NCI-H1417 (cell line): ENCODE results near the gene EXOC6.

Source experiments
- DNase-seq, 3 experiments: peaks; one replicate each; lab custom pipeline; 2025; lab: John Stamatoyannopoulos, UW

The EXOC6 gene, protein sequence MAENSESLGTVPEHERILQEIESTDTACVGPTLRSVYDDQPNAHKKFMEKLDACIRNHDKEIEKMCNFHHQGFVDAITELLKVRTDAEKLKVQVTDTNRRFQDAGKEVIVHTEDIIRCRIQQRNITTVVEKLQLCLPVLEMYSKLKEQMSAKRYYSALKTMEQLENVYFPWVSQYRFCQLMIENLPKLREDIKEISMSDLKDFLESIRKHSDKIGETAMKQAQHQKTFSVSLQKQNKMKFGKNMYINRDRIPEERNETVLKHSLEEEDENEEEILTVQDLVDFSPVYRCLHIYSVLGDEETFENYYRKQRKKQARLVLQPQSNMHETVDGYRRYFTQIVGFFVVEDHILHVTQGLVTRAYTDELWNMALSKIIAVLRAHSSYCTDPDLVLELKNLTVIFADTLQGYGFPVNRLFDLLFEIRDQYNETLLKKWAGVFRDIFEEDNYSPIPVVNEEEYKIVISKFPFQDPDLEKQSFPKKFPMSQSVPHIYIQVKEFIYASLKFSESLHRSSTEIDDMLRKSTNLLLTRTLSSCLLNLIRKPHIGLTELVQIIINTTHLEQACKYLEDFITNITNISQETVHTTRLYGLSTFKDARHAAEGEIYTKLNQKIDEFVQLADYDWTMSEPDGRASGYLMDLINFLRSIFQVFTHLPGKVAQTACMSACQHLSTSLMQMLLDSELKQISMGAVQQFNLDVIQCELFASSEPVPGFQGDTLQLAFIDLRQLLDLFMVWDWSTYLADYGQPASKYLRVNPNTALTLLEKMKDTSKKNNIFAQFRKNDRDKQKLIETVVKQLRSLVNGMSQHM

DNA sequence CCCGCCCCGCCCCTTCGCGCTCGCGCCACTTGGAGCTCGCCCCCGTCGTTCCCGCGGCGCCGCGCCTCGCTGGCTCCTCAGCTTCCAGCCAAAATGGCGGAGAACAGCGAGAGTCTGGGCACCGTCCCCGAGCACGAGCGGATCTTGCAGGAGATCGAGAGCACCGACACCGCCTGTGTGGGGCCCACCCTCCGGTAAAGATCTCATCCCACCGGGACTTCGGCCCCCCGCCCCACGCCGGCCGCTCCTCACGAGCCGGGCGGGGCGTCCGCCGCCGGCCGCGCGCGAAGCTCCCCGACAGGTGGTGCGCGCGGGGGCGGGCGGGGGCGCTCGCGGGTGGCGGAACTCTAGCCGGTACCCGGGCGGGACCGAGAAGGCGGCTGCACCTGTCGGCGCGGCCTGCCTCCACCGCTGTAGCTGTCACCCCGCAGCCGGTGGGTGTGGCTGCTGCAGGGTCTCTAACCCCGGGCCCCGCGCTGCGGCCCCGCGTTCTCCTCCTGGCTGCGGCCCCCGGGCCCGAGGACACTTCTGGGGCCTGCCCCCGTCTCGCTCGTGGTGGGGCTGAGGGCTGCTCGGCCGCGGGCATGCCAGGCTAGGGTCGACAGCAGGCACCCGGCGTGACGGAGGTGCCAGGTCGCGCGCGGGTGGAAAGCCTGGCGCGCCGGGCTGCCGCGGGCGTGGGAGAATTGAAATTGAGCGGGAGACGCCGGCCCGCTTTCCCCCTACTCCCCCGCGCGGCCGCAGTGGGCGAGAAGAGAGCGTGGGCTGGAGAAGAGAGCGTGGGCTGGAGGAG is at the start of gene EXOC6:
EXOC6 (plus strand) TSS at position 80 of the 793 bp plus-strand sequence; CDS start at position 94, 14 bp downstream.
- DNase-seq = peak; percentile 75 to 89 (median 87)

DNA sequence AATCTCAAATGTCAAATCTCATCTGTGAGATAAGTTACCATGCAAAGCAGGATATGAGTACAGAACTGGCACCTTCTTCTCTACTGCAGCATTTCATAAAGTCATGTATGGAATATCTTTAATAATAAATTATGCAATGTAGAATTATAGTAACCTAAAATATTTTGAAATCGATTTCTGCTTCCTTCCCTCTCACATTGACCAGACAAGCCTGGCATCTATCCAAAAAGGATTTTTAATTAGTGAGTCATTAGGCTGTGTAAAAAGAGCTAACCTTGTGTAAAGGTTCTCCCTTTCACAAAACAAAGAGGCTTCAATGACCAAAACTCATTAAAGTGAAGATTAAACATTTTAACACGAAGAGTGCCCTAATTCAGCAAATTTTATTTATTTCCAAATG is 48.8 kb upstream of the EXOC6 start:
- DNase-seq = peak in 1 of 3 experiments; percentile 78

DNA sequence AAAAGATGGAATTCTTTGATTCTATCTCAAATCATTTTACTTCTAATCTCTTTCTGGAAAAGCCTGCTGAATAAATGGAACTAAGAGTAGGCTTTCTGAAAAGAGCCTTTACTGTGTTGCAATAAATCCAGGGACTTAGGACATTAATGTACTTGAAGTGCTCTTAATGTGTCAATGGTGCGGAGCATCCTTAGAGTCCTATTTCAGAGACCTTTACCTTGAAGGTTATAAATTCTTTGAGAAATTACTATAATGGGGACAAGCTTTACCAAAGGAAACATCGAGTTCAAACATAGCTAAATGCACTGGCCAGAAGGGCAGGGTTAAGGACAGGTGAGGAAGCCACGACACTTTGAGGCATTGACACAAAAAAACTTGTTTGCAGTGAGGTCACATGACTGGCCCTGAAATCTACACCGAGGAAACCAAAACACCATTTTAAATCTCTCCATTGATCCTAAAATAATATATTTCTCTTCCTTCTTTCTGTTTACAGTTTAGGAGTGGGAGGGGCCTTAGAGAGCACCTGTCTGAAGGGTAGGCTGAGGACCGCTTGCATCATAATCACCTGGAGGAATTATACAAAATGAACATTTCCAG is 48.1 kb upstream of the EXOC6 start:
- peak; percentile 55 to 89 (median 83) for DNase-seq

DNA sequence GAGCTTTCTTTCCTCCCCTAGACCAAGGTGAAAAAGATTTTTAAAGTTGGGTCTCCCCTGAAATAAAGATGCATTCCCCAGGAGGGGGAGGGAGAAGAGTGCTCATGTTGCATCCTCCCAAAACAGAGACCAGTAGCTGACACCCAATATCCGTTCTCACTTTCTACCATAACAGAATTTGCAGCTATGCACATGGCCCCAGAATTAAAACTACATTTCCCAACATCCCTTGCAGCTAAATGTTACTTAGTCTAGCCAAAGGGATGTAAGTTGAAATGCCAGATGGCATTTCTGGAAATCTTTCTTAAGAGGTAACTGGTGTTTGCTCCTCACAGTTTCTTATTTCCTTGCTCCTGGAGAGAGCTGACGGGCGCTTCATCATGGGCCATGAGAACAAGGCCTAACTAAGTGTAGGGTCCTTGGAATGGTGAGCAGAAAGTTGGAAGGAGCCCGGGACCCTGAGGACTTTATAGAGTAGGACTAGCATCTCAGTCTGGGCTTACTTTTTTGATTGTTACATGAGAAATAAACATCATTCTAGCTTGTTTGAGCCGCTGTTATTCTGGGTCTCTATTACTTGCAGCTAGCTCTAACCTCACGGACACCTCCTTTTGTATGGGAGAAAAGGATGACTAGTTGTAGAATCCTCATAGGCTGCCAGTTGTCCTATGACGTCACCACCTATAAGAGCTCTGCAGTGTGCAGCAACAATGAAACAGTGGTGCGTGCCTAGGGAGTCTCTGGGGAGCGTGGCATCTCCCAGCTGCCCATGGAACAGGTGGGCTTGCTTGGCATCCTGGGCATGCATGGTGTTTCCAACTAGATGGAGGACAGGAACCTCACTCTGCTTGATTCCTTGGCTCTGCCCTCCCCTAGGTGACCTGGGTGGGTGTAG is 46.1 kb upstream of the EXOC6 start:
- DNase-seq = no peak

GRCh38 chr10:92809840-92810239 is 38.5 kb upstream of the EXOC6 start:
- DNase-seq = no peak

DNA sequence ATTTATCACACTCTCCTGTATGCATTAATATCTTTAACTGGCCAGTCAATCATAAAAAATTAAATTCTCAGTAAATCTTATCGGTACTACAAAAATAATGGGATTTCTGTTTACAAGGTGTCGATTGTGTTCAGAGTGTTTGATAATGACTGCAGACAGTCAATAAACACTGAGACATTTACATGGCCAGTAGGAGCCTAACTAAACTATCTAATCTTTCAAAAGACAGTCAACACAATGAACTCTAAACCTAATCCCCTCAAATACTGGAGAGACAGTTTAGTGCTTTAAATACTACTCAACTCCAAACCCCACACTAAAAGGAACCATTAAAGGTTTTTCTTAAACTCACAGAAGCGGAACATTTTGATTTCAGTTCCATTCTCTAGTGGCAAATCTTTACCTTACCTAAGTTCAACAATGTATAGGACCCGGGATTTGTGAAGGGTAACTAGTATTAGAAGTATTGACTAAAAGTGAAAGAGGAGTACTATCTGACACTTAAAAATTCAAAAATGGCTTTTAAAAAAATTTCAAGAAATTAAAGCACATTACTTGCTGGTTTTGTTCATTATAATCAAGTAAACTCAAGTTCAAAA is 37.3 kb upstream of the EXOC6 start:
- DNase-seq = peak in 2 of 3 experiments; percentile 3 to 16

DNA sequence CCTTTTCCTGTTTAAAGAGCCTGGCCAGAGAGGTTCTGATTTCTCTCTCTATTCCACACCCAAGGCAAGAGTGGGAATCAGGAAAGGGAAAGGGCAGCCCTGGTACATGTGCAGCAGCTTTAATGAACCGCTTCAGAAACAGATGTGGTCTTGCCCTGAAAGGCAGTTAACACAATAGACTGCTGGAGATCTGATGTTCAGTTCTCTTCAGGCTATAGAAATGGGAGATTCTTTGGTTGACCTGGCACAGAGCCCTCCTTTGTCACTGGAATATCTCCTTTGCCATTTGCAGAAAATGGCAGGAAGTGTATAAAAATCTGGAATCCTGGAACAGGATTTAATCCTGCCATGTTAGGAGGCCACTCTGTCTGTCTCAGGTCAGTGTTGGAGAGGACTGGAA is 36.3 kb upstream of the EXOC6 start:
- DNase-seq = no peak

DNA sequence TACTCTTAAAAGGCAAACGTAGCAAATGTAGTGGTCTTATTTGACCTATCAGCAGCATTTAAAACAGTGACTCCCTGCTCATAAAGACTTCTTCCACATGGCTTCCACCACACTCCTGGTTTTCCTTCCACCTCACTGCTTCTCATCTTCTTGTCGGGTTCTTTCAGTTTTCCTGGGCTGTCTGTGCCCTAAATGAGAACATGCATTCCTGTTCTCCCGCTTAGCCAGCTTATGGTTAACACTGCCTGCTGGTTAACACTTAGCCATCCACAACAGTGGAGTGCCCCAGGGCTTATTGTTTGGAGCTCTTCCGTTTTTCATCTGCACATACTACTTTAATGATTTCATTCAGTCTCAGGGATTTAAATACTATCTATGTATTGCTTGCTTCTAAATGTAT is 34.3 kb upstream of the EXOC6 start:
- no peak for DNase-seq

DNA sequence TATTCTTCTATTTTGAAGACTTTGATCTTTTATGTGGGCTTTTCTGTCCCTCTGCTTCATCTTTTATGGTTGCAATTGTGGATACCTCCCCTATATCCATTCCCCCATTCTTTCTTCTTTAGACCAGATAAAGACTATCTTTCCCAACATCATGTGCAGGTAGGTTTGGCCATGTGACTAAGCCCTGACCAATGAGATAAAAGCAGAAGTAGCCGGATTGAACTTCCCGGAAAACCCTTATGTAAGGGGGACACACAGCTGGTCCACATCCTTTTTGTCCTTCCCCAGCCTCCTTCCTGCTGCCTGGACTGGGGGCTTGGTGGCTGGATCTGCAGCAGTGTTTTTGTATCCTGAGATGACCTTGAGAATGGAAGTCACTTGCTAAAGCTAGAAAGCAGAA is 33.5 kb upstream of the EXOC6 start:
- no peak for DNase-seq

DNA sequence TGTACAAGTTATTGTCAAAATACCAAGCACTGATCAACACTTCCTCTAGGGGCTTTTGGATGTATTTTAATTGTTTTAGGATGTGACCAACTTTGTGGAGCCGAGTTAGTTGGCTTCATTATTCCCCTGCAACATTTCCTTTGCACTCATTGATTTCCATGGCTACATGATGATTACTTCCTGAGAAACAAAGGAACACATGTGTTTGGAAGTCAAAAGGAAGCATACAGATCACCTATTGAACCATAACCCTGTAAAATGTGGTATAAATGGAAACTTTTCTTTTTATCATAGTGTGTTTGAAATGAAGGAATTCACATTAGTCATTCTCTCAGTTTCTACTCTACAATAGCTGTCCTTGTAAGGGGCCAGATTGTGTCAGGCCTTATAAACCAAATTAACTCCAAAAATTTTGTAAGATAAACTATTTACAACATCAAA is 32.2 kb upstream of the EXOC6 start:
- no peak for DNase-seq

DNA sequence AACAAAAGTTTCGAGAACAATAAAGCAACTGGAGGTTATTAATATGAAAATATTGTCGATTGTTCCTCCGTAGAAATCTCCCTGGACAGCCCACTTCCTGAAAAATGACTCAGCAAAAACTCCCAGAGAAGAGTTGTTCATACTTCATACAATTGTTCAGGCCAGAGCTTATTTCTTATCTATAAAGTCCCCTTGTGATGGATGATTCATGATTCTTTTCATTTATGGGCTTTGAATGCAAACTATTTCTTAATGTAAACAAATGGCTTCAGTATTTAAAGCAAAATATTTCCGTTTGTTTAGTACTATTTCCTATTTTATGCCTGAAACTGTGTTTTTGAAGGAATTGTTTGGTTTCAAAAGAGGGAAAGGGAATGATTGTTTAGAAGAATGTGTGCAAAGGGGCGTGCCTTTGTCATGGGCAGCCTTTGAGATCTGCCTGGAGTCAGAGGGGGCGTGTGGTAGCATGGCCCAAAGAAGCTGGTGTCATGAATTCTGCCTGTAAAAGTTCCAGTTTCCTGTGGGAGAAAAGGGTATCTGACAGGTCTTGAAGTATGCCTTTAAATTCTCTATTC is 26.2 kb upstream of the EXOC6 start:
- no peak for DNase-seq

GRCh38 chr10:92822964-92823363 is 25.4 kb upstream of the EXOC6 start:
- DNase-seq = no peak

GRCh38 chr10:92826061-92826460 is 22.3 kb upstream of the EXOC6 start:
- no peak for DNase-seq

- DNase-seq = no peak
These were observed 21.8 kb upstream of the EXOC6 start for GRCh38 chr10:92826504-92826903.

- DNase-seq = no peak
These were observed 19.1 kb upstream of the EXOC6 start for GRCh38 chr10:92829042-92829785.

DNA sequence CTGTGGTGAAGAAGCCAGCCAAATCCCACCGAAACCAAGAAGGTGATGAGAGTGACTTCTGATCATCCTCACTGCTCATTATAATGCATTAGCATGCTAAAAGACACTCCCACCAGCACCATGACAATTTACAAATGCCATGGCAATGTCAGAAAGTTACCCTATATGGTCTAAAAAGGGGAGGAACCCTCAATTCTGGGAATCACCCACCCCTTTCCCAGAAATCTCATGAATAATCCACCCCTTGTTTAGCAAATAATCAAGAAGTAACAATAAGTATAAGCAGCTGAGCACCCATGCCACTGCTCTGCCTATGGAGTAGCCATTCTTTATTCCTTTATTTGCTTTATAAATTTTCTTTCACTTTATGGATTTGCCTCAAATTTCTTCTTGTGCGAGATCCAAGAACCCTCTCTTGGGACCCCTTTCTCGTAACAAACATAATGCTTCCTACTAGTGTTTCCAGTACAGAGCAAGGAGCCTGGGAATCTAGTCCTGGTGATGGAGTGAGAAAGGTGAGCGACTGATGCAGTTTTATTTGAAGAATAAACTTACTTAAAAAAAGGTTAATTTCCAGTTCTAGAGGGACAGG is 18.4 kb upstream of the EXOC6 start:
- DNase-seq = no peak

DNA sequence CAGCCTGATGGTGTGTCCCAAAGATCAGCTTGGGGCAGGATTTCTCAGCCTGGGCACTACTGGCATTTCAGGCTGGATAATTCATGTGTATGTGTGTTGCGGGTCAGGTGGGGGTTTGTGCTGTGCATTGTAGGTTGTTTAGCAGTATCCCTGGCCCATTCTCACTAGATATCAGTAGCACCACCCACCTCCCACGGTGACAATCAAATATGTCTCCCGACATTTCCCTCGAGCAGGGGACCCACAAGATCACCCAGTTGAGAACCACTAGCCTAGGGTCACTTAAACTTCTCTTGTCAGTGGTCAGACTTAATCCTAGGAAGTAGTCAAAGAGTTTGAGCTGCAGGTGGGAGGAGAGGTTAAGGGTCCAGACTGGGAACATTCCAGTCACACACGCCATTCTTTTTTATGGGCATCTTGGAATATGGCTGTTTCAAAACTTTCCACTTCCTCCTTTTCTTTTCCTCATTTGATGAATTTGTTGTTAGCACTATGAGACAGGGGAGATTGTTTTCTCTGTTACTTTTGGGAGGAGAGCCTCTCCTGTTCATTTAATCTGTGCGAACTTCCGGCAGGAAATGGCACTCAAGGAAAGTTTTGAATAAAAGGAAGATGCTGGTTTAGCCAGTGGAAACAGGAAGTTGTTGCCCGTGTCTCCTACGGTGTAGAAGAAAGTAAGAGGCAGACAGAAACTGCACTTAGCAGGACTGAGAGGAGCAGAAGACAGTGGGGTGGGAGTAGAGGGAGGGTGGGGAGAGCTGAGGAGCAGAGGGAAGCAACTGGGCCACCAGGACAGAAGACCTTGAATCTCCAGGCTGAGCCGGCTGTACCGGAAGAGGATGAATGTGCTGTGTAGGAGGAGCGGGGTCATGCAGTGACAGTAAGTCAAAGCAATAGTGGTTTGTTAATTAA is 17.6 kb upstream of the EXOC6 start:
- DNase-seq = no peak

DNA sequence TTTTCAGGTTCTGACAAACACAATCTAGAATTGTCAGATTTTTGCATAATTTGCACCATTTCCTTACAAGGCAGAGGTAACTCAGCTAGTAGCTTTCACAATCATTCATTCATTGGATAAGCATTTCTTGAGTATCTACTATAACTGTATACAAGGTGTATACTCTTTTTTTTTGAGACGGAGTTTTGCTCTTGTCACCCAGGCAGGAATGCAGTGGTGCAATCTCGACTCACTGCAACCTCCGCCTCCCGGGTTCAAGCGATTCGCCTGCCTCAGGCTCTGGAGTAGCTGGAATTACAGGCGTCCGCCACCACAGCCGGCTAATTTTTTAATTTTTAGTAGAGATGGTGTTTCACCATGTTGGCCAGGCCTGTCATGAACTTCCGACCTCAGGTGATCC is 16.2 kb upstream of the EXOC6 start:
- DNase-seq = no peak
